Measurements from ENCODE around the gene HAO2.
"Not testable (repeated sequence)": the region's sequence is repeated elsewhere in the genome, so short reads cannot be mapped to it uniquely, and the experiment has no call there.

GRCh38 chr1:119377594-119377993, 9.0 kb downstream of the HAO2 start:
- not testable (repeated sequence) for TF ChIP-seq POLR2A (IDR thresholded peaks at IDR 0.05; ENCODE audit: low read length); GATA1 (IDR thresholded peaks at IDR 0.05; ENCODE audit: low read depth, low read length)

Data from erythroblast (primary cell).